A549 (cell line): ENCODE data around the gene PDIK1L. TPM values are rescaled to one million over a fixed set of nuclear protein-coding genes. Genes with fewer than 3 reads are reported as not detected.

Source experiments
- ATAC-seq, 2 experiments: fragments of 200-7000 bp in 1 of 2; fragments of >200 bp in 1 of 2; cut with Nextera tagmentation in 1 of 2; cut with Tn5 transposase in 1 of 2; 3 replicates each; pipeline versions ENCODE4 v1.8.0 to v1.9.1; 2018 to 2020; ENCODE audit warnings: mild to moderate bottlenecking in 1 of 2, moderate library complexity in 1 of 2
- CTCF ChIA-PET: fragments of 300-600 bp; sonication (Branson Sonifier 250); formaldehyde crosslinking; extraction: SDS; loops from one replicate; lab custom pipeline; 2021; ENCODE audit warnings: antibody characterized with exemption, inconsistent platforms; lab: Yijun Ruan, JAX
- POLR2A ChIA-PET: fragments of 350-600 bp; formaldehyde crosslinking; extraction: SDS; loops from one replicate; lab custom pipeline; 2021; ENCODE audit warnings: antibody characterized with exemption, inconsistent platforms; lab: Yijun Ruan, JAX
- DNase-seq, 2 experiments: peaks; one replicate each; pipeline versions ENCODE4 v3.0.0 to v3.0.0-alpha.2; 2011 to 2016; ENCODE audit warnings: low read depth in 1 of 2, low spot score in 1 of 2
- FAIRE-seq: peaks from 2 replicates; lab custom pipeline; 2011; peaks lifted over from hg19 to GRCh38; lab: Jason Lieb, UNC
- H3K27ac ChIP-seq, 2 experiments: fragments of >200 bp; sonication (Bioruptor Twin); formaldehyde crosslinking; 3 replicates each; pipeline ENCODE4 v1.5.1; 2016 to 2017
- H3K4me1 ChIP-seq: fragments of >200 bp; sonication (Bioruptor Twin); formaldehyde crosslinking; 3 replicates; pipeline ENCODE4 v1.6.1; 2016
- H3K4me2 ChIP-seq: fragments of >200 bp; sonication (Bioruptor Twin); formaldehyde crosslinking; 3 replicates; pipeline ENCODE4 v1.6.1; 2016
- H3K4me3 ChIP-seq: fragments of >200 bp; sonication (Bioruptor Twin); formaldehyde crosslinking; 3 replicates; pipeline ENCODE4 v1.5.1; 2016
- H3K9me3 ChIP-seq: fragments of >200 bp; sonication (Bioruptor Twin); formaldehyde crosslinking; 3 replicates; pipeline ENCODE4 v1.6.1; 2016
- CBX2 ChIP-seq: fragments of 200-600 bp; sonication (generic); IDR thresholded peaks from 2 replicates; pipeline ENCODE4 v1.6.1; 2016; ENCODE audit warnings: low read depth, mild to moderate bottlenecking, borderline replicate concordance
- CHD2 ChIP-seq: fragments of 150-350 bp; IDR thresholded peaks from 2 replicates; pipeline ENCODE4 v1.6.1; 2014; ENCODE audit warnings: low read length; ENCODE audit not compliant: partially characterized antibody
- E2F6 ChIP-seq: IDR thresholded peaks from 2 replicates; pipeline ENCODE4 v1.6.1; 2012; ENCODE audit warnings: low read depth, borderline replicate concordance
- EHMT2 ChIP-seq: fragments of 200-600 bp; sonication (generic); IDR thresholded peaks from 2 replicates; pipeline ENCODE4 v1.6.1; 2016; ENCODE audit warnings: antibody characterized with exemption, low read depth, mild to moderate bottlenecking, moderate library complexity
- EP300 ChIP-seq, 2 experiments: fragments of >200 bp; sonication (Bioruptor Twin); formaldehyde crosslinking; IDR thresholded peaks; 2 replicates in 1 of 2; 3 replicates in 1 of 2; pipeline ENCODE4 v1.6.1; 2016 to 2017
- ESRRA ChIP-seq: fragments of 150-350 bp; IDR thresholded peaks from 2 replicates; pipeline ENCODE4 v1.6.1; 2014; ENCODE audit warnings: mild to moderate bottlenecking, low read length, borderline replicate concordance
- FOSB ChIP-seq: fragments of 250-450 bp; sonication (Bioruptor Pico); IDR thresholded peaks from 2 replicates; pipeline ENCODE4 v1.5.0; 2020; ENCODE audit warnings: mild to moderate bottlenecking, moderate library complexity
- FOXS1 ChIP-seq: fragments of 250-450 bp; sonication (Bioruptor Pico); IDR thresholded peaks from 2 replicates; pipeline ENCODE4 v1.5.0; 2020; ENCODE audit warnings: mild to moderate bottlenecking, moderate library complexity
- GATA3 ChIP-seq: IDR thresholded peaks from 2 replicates; pipeline ENCODE4 v1.6.1; 2012; ENCODE audit warnings: borderline replicate concordance
- HEYL ChIP-seq: fragments of 250-450 bp; sonication (Bioruptor Pico); IDR thresholded peaks from 2 replicates; pipeline ENCODE4 v1.8.0; 2021; ENCODE audit warnings: mild to moderate bottlenecking, moderate library complexity
- HOXB5 ChIP-seq: fragments of 250-450 bp; sonication (Bioruptor Pico); IDR thresholded peaks from 2 replicates; pipeline ENCODE4 v1.5.0; 2020; ENCODE audit warnings: mild to moderate bottlenecking, moderate library complexity
- JUN ChIP-seq, 2 experiments: fragments of >200 bp; sonication (Bioruptor Twin); formaldehyde crosslinking; IDR thresholded peaks; 2 replicates in 1 of 2; 3 replicates in 1 of 2; pipeline ENCODE4 v1.6.1; 2016 to 2017
- JUNB ChIP-seq: fragments of >200 bp; sonication (Bioruptor Twin); formaldehyde crosslinking; IDR thresholded peaks from 2 replicates; pipeline ENCODE4 v1.6.1; 2016
- KDM1A ChIP-seq: fragments of 200-600 bp; sonication (generic); IDR thresholded peaks from 2 replicates; pipeline ENCODE4 v1.6.1; 2016; ENCODE audit warnings: low read depth, mild to moderate bottlenecking
- MAZ ChIP-seq: fragments of 150-350 bp; IDR thresholded peaks from 2 replicates; pipeline ENCODE4 v1.6.1; 2014; ENCODE audit warnings: antibody characterized with exemption, low read depth, low read length, borderline replicate concordance
- MYC ChIP-seq: IDR thresholded peaks from 2 replicates; pipeline ENCODE4 v1.6.1; 2012; ENCODE audit warnings: mild to moderate bottlenecking, inconsistent platforms, low read length, improper control_type of control experiment, borderline replicate concordance
- NFE2L2 ChIP-seq: fragments of 150-350 bp; conservative IDR thresholded peaks from 2 replicates; pipeline ENCODE4 v1.6.1; 2014; ENCODE audit warnings: low read length
- PBX3 ChIP-seq: IDR thresholded peaks from 2 replicates; pipeline ENCODE4 v1.6.1; 2012
- PHF8 ChIP-seq: fragments of 200-600 bp; sonication (generic); IDR thresholded peaks from 2 replicates; pipeline ENCODE4 v1.6.1; 2016; ENCODE audit warnings: low read depth, mild to moderate bottlenecking, antibody characterized with exemption, moderate library complexity, borderline replicate concordance
- POLR2A ChIP-seq: IDR thresholded peaks from 2 replicates; pipeline ENCODE4 v1.6.1; 2012; ENCODE audit warnings: mild to moderate bottlenecking, low read length
- POLR2AphosphoS2 ChIP-seq: conservative IDR thresholded peaks from 2 replicates; pipeline ENCODE4 v1.6.1; 2012; ENCODE audit warnings: low read length, improper control_type of control experiment, inconsistent platforms
- RAD21 ChIP-seq, 2 experiments: fragments of >200 bp in 1 of 2; sonication (Bioruptor Twin) in 1 of 2; formaldehyde crosslinking in 1 of 2; IDR thresholded peaks in 1 of 2; conservative IDR thresholded peaks in 1 of 2; 2 replicates in 1 of 2; 3 replicates in 1 of 2; pipeline ENCODE4 v1.6.1; 2012 to 2018; ENCODE audit warnings: inconsistent platforms in 1 of 2
- RARB ChIP-seq: fragments of 250-450 bp; sonication (Bioruptor Pico); IDR thresholded peaks from 2 replicates; pipeline ENCODE4 v1.8.0; 2021; ENCODE audit warnings: mild to moderate bottlenecking, moderate library complexity
- SMC3 ChIP-seq: fragments of >200 bp; sonication (Bioruptor Twin); formaldehyde crosslinking; IDR thresholded peaks from 3 replicates; pipeline ENCODE4 v1.6.1; 2018; ENCODE audit warnings: inconsistent platforms
- SREBF2 ChIP-seq: fragments of 450-650 bp; IDR thresholded peaks from 2 replicates; pipeline ENCODE4 v1.6.1; 2014; ENCODE audit warnings: mild to moderate bottlenecking, moderate library complexity
- ZNF302 ChIP-seq: fragments of 250-450 bp; sonication (Bioruptor Pico); IDR thresholded peaks from 2 replicates; pipeline ENCODE4 v1.9.0; 2021; ENCODE audit warnings: inconsistent platforms, mild to moderate bottlenecking, moderate library complexity
- ZSCAN20 ChIP-seq: fragments of 250-450 bp; sonication (Bioruptor Pico); IDR thresholded peaks from 2 replicates; pipeline ENCODE4 v1.8.0; 2022; ENCODE audit warnings: mild to moderate bottlenecking, moderate library complexity
- WGBS: methylation state at CpG from one replicate; pipeline ENCODE4 v1.1.6; 2017; ENCODE audit errors: missing lambda C conversion rate; 5-methylcytosine and 5-hydroxymethylcytosine counted together
- polyA minus RNA-seq: library from RNA; depleted of rRNA, polyadenylated mRNA; stranded (reverse); fragments of >200 nt; gene quantifications from 2 replicates; pipeline ENCODE4 v1.2.3, GENCODE V29; 2011; rRNA and poly(A)+ RNA removed
- polyA plus RNA-seq, 4 experiments: library from polyadenylated mRNA; depleted of rRNA in 3 of 4; stranded (reverse); fragments of >200 nt; fragmentation: RNase III in 1 of 4; extraction: RNeasy Plus Mini Kit Qiagen cat#74134 plus additional on column Dnase treatment in 1 of 4; gene quantifications; 2 replicates in 3 of 4; 3 replicates in 1 of 4; pipeline ENCODE4 v1.2.3, GENCODE V29; 2011 to 2017
- TF ChIP-seq, protein P1 (sequence below): fragments of 450-650 bp; IDR thresholded peaks from 2 replicates; pipeline ENCODE4 v1.6.1; 2014; ENCODE audit warnings: antibody characterized with exemption
- TF ChIP-seq, protein P2 (sequence below): IDR thresholded peaks from 2 replicates; pipeline ENCODE4 v1.6.1; 2012
- TF ChIP-seq, protein P3 (sequence below): fragments of 200-600 bp; sonication (generic); IDR thresholded peaks from 2 replicates; pipeline ENCODE4 v1.6.1; 2016; ENCODE audit warnings: antibody characterized with exemption, mild to moderate bottlenecking, moderate library complexity
- TF ChIP-seq, protein P4 (sequence below): fragments of 250-450 bp; sonication (Bioruptor Pico); IDR thresholded peaks from 2 replicates; pipeline ENCODE4 v1.5.0; 2021; ENCODE audit warnings: mild to moderate bottlenecking, moderate library complexity, borderline replicate concordance

Gene PDIK1L
- polyA plus RNA-seq (2011; rRNA removed) (4.3 and 5.6 TPM in 2 replicates), polyA plus RNA-seq (2017; fragmentation: RNase III; extraction: RNeasy Plus Mini Kit Qiagen cat#74134 plus additional on column Dnase treatment) (1.8 to 2.3 TPM (median 2.0 TPM) in 3 replicates), polyA minus RNA-seq (3.3 and 3.6 TPM in 2 replicates)
- 0.63 and 0.65 TPM in 2 replicates for polyA plus RNA-seq (2012; cell fraction: cytosol; rRNA removed)
- 0.19 and 0.47 TPM in 2 replicates for polyA plus RNA-seq (2012; cell fraction: nucleus; rRNA removed)

GRCh38 chr1:26111530-26112406 lies at the start of gene PDIK1L:
Gene PDIK1L, plus strand, starts transcription at chr1:26111824. Its CDS starts 2,485 bp downstream, at chr1:26114309.
- DNase-seq = peak; percentile 67 to 94
- Histone ChIP-seq H3K4me1 (peaks cover 6% of the 10 kb centered on the region), H3K4me3 (peak within 1 kb of the TSS; percentile 86), H3K9me3 (no peaks in the 10 kb centered on the region), H3K27ac (peak within 1 kb of the TSS; percentile 87 to 99), H3K4me2 (peak within 1 kb of the TSS; percentile 90)
- WGBS = 0% methylated on average over 2 of the region's 96 CpGs
- ChIA-PET CTCF (interaction anchor here (0.6 to 1.6 kb wide), 2 partner anchors 30 to 32 kb away, joined by 3 to 4 read pairs; no protein-coding TSS in a partner anchor), POLR2A (interaction anchor here (0.6 to 1.4 kb wide), 6 partner anchors 11 to 58 kb away, joined by 3 to 8 read pairs (median 6); partner anchors contain the start of gene ZNF593)
- no peak for FAIRE-seq
- ATAC-seq = peak; percentile 91 to 92
- TF ChIP-seq POLR2A (peak; percentile 44), JUNB (no peak), CBX2 (no peak), ZNF302 (no peak), HOXB5 (CRISPR knock-in tag) (no peak), ZSCAN20 (CRISPR knock-in tag) (no peak), CHD2 (no peak), RAD21 (conservative IDR thresholded peaks at IDR 0.05 in 1 of 2, IDR thresholded peaks at IDR 0.05 in 1 of 2) (no peak), KDM1A (no peak), PBX3 (no peak), RARB (CRISPR knock-in tag) (no peak), POLR2AphosphoS2 (no peak), EP300 (IDR thresholded peaks at IDR 0.05) (no peak), GATA3 (peak; percentile 11; the same call in 1 of the 2 replicates), EHMT2 (no peak), FOXS1 (CRISPR knock-in tag) (no peak), NFE2L2 (no peak), MYC (0 out of 2 replicates have a peak, but pooled peaks have one; percentile 60), SMC3 (no peak), FOSB (CRISPR knock-in tag) (no peak), ESRRA (no peak), SREBF2 (no peak), HEYL (CRISPR knock-in tag) (no peak), MAZ (no peak), JUN (IDR thresholded peaks at IDR 0.05) (peak; percentile 36 to 44; a peak in 3 of 5 replicates), PHF8 (peak; percentile 92; the same call in 1 of the 2 replicates), E2F6 (peak; percentile 54)
- TF ChIP-seq, protein P1, sequence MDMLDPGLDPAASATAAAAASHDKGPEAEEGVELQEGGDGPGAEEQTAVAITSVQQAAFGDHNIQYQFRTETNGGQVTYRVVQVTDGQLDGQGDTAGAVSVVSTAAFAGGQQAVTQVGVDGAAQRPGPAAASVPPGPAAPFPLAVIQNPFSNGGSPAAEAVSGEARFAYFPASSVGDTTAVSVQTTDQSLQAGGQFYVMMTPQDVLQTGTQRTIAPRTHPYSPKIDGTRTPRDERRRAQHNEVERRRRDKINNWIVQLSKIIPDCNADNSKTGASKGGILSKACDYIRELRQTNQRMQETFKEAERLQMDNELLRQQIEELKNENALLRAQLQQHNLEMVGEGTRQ = peak; percentile 41
- TF ChIP-seq, protein P2, sequence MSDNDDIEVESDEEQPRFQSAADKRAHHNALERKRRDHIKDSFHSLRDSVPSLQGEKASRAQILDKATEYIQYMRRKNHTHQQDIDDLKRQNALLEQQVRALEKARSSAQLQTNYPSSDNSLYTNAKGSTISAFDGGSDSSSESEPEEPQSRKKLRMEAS = peak; percentile 69
- TF ChIP-seq, protein P3, sequence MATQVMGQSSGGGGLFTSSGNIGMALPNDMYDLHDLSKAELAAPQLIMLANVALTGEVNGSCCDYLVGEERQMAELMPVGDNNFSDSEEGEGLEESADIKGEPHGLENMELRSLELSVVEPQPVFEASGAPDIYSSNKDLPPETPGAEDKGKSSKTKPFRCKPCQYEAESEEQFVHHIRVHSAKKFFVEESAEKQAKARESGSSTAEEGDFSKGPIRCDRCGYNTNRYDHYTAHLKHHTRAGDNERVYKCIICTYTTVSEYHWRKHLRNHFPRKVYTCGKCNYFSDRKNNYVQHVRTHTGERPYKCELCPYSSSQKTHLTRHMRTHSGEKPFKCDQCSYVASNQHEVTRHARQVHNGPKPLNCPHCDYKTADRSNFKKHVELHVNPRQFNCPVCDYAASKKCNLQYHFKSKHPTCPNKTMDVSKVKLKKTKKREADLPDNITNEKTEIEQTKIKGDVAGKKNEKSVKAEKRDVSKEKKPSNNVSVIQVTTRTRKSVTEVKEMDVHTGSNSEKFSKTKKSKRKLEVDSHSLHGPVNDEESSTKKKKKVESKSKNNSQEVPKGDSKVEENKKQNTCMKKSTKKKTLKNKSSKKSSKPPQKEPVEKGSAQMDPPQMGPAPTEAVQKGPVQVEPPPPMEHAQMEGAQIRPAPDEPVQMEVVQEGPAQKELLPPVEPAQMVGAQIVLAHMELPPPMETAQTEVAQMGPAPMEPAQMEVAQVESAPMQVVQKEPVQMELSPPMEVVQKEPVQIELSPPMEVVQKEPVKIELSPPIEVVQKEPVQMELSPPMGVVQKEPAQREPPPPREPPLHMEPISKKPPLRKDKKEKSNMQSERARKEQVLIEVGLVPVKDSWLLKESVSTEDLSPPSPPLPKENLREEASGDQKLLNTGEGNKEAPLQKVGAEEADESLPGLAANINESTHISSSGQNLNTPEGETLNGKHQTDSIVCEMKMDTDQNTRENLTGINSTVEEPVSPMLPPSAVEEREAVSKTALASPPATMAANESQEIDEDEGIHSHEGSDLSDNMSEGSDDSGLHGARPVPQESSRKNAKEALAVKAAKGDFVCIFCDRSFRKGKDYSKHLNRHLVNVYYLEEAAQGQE = no peak
- TF ChIP-seq, protein P4, sequence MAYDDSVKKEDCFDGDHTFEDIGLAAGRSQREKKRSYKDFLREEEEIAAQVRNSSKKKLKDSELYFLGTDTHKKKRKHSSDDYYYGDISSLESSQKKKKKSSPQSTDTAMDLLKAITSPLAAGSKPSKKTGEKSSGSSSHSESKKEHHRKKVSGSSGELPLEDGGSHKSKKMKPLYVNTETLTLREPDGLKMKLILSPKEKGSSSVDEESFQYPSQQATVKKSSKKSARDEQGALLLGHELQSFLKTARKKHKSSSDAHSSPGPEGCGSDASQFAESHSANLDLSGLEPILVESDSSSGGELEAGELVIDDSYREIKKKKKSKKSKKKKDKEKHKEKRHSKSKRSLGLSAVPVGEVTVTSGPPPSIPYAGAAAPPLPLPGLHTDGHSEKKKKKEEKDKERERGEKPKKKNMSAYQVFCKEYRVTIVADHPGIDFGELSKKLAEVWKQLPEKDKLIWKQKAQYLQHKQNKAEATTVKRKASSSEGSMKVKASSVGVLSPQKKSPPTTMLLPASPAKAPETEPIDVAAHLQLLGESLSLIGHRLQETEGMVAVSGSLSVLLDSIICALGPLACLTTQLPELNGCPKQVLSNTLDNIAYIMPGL (CRISPR knock-in tag) = no peak
